IMR-90 (cell line): ENCODE results near the gene PITPNC1. TPM values are rescaled to one million over a fixed set of nuclear protein-coding genes. Genes with fewer than 3 reads are reported as not detected.

Experiments
- ATAC-seq: fragments of 200-7000 bp; cut with Tn5 transposase; 2 replicates; pipeline ENCODE4 v1.9.1; 2020; ENCODE audit warnings: low read depth, mild to moderate bottlenecking, moderate library complexity
- BruUV-seq: library from RNA; stranded (reverse); fragments of 400-500 nt; replicated peaks from 2 replicates; lab custom pipeline; 2021; lab: Mats Ljungman, UMichigan
- CTCF ChIA-PET: fragments of 300-600 bp; formaldehyde crosslinking; extraction: SDS; loops from one replicate; lab custom pipeline; 2021; ENCODE audit warnings: antibody characterized with exemption; lab: Yijun Ruan, JAX
- POLR2A ChIA-PET: fragments of 300-600 bp; sonication (Branson Sonifier 250); formaldehyde crosslinking; loops from one replicate; lab custom pipeline; 2022; ENCODE audit warnings: antibody characterized with exemption; ENCODE audit not compliant: unreplicated experiment; lab: Charles Lee
- DNase-seq: peaks from one replicate; pipeline ENCODE4 v3.0.0; 2013
- H2AFZ ChIP-seq: replicated peaks from 2 replicates; pipeline ENCODE3; 2013; ENCODE audit warnings: low read length, mild to moderate bottlenecking; ENCODE audit not compliant: poor library complexity
- H2AK5ac ChIP-seq: 2 replicates; pipeline ENCODE4 v1.6.1; 2013; ENCODE audit warnings: low read depth, low read length, inconsistent platforms
- H2AK9ac ChIP-seq: replicated peaks from 2 replicates; pipeline ENCODE3; 2013; ENCODE audit warnings: mild to moderate bottlenecking, low read depth, low read length, moderate library complexity; ENCODE audit not compliant: poor library complexity
- H2BK120ac ChIP-seq: 2 replicates; pipeline ENCODE4 v1.6.1; 2013; ENCODE audit warnings: low read depth, low read length, inconsistent platforms
- H2BK15ac ChIP-seq: 3 replicates; pipeline ENCODE4 v1.6.1; 2013; ENCODE audit warnings: low read depth, low read length, inconsistent platforms
- H2BK20ac ChIP-seq: 2 replicates; pipeline ENCODE4 v1.6.1; 2013; ENCODE audit warnings: low read depth, mild to moderate bottlenecking, inconsistent platforms, low read length, moderate library complexity
- H2BK5ac ChIP-seq: 2 replicates; pipeline ENCODE4 v1.6.1; 2013; ENCODE audit warnings: mild to moderate bottlenecking, low read depth, low read length, inconsistent platforms; ENCODE audit not compliant: poor library complexity, severe bottlenecking
- H3K14ac ChIP-seq: replicated peaks from 2 replicates; pipeline ENCODE4 v1.6.1; 2013; ENCODE audit warnings: low read depth, low read length, inconsistent platforms
- H3K18ac ChIP-seq: 2 replicates; pipeline ENCODE4 v1.6.1; 2013; ENCODE audit warnings: low read depth, low read length, control low read depth
- H3K23ac ChIP-seq: 2 replicates; pipeline ENCODE4 v1.6.1; 2013; ENCODE audit warnings: low read depth, low read length, inconsistent platforms
- H3K27ac ChIP-seq: 2 replicates; pipeline ENCODE4 v1.5.1; 2013; ENCODE audit warnings: mild to moderate bottlenecking, control low read depth, low read length; ENCODE audit not compliant: insufficient read depth
- H3K27me3 ChIP-seq: 2 replicates; pipeline ENCODE4 v1.6.1; 2013; ENCODE audit warnings: low read length; ENCODE audit not compliant: control insufficient read depth, insufficient read depth
- H3K36me3 ChIP-seq: 2 replicates; pipeline ENCODE4 v1.6.1; 2013; ENCODE audit warnings: low read length, mixed read lengths; ENCODE audit not compliant: control insufficient read depth, insufficient read depth
- H3K4ac ChIP-seq: 2 replicates; pipeline ENCODE4 v1.6.1; 2013; ENCODE audit warnings: low read depth, low read length, inconsistent platforms
- H3K4me1 ChIP-seq: 2 replicates; pipeline ENCODE4 v1.6.1; 2013; ENCODE audit warnings: low read length, mixed read lengths; ENCODE audit not compliant: control insufficient read depth, insufficient read depth
- H3K4me2 ChIP-seq: 2 replicates; pipeline ENCODE4 v1.6.1; 2013; ENCODE audit warnings: low read depth, mild to moderate bottlenecking, control low read depth, low read length, moderate library complexity
- H3K4me3 ChIP-seq: 2 replicates; pipeline ENCODE4 v1.5.1; 2013; ENCODE audit warnings: low read depth, mild to moderate bottlenecking, control low read depth, low read length, moderate library complexity; ENCODE audit not compliant: insufficient read depth
- H3K56ac ChIP-seq: 2 replicates; pipeline ENCODE4 v1.6.1; 2013; ENCODE audit warnings: low read length, inconsistent platforms; ENCODE audit not compliant: insufficient read depth; ENCODE audit errors: extremely low read depth
- H3K79me1 ChIP-seq, 2 experiments: 2 replicates each; pipeline ENCODE4 v1.6.1; 2013; ENCODE audit warnings: low read length in 2 of 2, inconsistent platforms in 1 of 2, low read depth in 1 of 2
- H3K9ac ChIP-seq: 2 replicates; pipeline ENCODE4 v1.6.1; 2013; ENCODE audit warnings: low read depth, low read length, control low read depth
- H3K9me1 ChIP-seq: 2 replicates; pipeline ENCODE4 v1.6.1; 2013; ENCODE audit warnings: low read length, inconsistent platforms; ENCODE audit not compliant: insufficient read depth
- H3K9me3 ChIP-seq: 2 replicates; pipeline ENCODE4 v1.6.1; 2013; ENCODE audit warnings: low read length; ENCODE audit not compliant: control insufficient read depth, insufficient read depth
- H4K20me1 ChIP-seq: 2 replicates; pipeline ENCODE4 v1.6.1; 2013; ENCODE audit warnings: low read length, inconsistent platforms; ENCODE audit not compliant: insufficient read depth
- H4K5ac ChIP-seq: 2 replicates; pipeline ENCODE4 v1.6.1; 2013; ENCODE audit warnings: mild to moderate bottlenecking, low read depth, low read length, control low read depth
- H4K8ac ChIP-seq, 2 experiments: 2 replicates each; pipeline ENCODE4 v1.6.1; 2013; ENCODE audit warnings: low read depth in 2 of 2, low read length in 2 of 2, control low read depth in 1 of 2, inconsistent platforms in 1 of 2
- H4K91ac ChIP-seq: 2 replicates; pipeline ENCODE4 v1.6.1; 2013; ENCODE audit warnings: low read depth, low read length, inconsistent platforms; ENCODE audit not compliant: insufficient read depth
- BHLHE40 ChIP-seq: fragments of 150-350 bp; IDR thresholded peaks from 2 replicates; pipeline ENCODE4 v1.6.1; 2016; ENCODE audit warnings: mild to moderate bottlenecking, low read depth, low read length
- CHD1 ChIP-seq: IDR thresholded peaks from 2 replicates; pipeline ENCODE4 v1.6.1; 2012; ENCODE audit warnings: low read depth, low read length, improper control_type of control experiment
- CTCF ChIP-seq: conservative IDR thresholded peaks from 2 replicates; pipeline ENCODE4 v1.5.1; 2012; ENCODE audit warnings: mild to moderate bottlenecking, low read depth, low read length, improper control_type of control experiment
- ELK1 ChIP-seq: fragments of 150-350 bp; IDR thresholded peaks from 2 replicates; pipeline ENCODE4 v1.6.1; 2016; ENCODE audit warnings: low read depth, mild to moderate bottlenecking, low read length, moderate library complexity, borderline replicate concordance
- FOS ChIP-seq: fragments of 150-350 bp; IDR thresholded peaks from 2 replicates; pipeline ENCODE4 v1.6.1; 2016; ENCODE audit warnings: low read depth, low read length
- MAFK ChIP-seq: IDR thresholded peaks from 2 replicates; pipeline ENCODE4 v1.6.1; 2012; ENCODE audit warnings: low read depth, low read length, improper control_type of control experiment
- MAZ ChIP-seq: IDR thresholded peaks from 2 replicates; pipeline ENCODE4 v1.6.1; 2012; ENCODE audit warnings: low read depth, mild to moderate bottlenecking, low read length, improper control_type of control experiment, moderate library complexity, borderline replicate concordance
- MXI1 ChIP-seq: IDR thresholded peaks from 2 replicates; pipeline ENCODE4 v1.6.1; 2012; ENCODE audit warnings: low read depth, mild to moderate bottlenecking, low read length, moderate library complexity, borderline replicate concordance
- NFE2L2 ChIP-seq: fragments of 150-350 bp; IDR thresholded peaks from 2 replicates; pipeline ENCODE4 v1.6.1; 2016; ENCODE audit warnings: low read depth, mild to moderate bottlenecking, low read length
- POLR2A ChIP-seq: IDR thresholded peaks from 2 replicates; pipeline ENCODE4 v1.6.1; 2012; ENCODE audit warnings: mild to moderate bottlenecking, low read depth, low read length
- RAD21 ChIP-seq: IDR thresholded peaks from 2 replicates; pipeline ENCODE4 v1.6.1; 2012; ENCODE audit warnings: low read length, improper control_type of control experiment
- RCOR1 ChIP-seq: IDR thresholded peaks from 2 replicates; pipeline ENCODE4 v1.6.1; 2012; ENCODE audit warnings: mild to moderate bottlenecking, low read length, improper control_type of control experiment; ENCODE audit not compliant: insufficient replicate concordance
- RFX5 ChIP-seq: IDR thresholded peaks from 2 replicates; pipeline ENCODE4 v1.8.0; 2012; ENCODE audit warnings: low read depth, mild to moderate bottlenecking, low read length, moderate library complexity
- SMC3 ChIP-seq: fragments of 150-350 bp; IDR thresholded peaks from 2 replicates; pipeline ENCODE4 v1.6.1; 2016; ENCODE audit warnings: low read depth, mild to moderate bottlenecking, antibody characterized with exemption, low read length, moderate library complexity
- USF2 ChIP-seq: fragments of 150-350 bp; IDR thresholded peaks from 2 replicates; pipeline ENCODE4 v1.6.1; 2017; ENCODE audit warnings: mild to moderate bottlenecking, antibody characterized with exemption, low read length, low read depth
- WGBS, 2 experiments: methylation state at CpG; one replicate each; pipeline versions ENCODE4 v1.1.5 to v1.1.7; 2013; ENCODE audit warnings: missing lambda C conversion rate in 2 of 2; ENCODE audit not compliant: insufficient read length in 1 of 2; ENCODE audit errors: extremely low coverage in 2 of 2; 5-methylcytosine and 5-hydroxymethylcytosine counted together
- dilution Hi-C: fragments of 300-500 bp; cut with HindIII; formaldehyde crosslinking; loops from one replicate; pipeline ENCODE4 v1.14.3; 2018; ENCODE audit warnings: low sequenced_read_pairs; ENCODE audit not compliant: unreplicated experiment
- in situ Hi-C: fragments of 300-500 bp; cut with MboI; formaldehyde crosslinking; loops from 3 replicates; pipeline ENCODE4 v1.14.3; 2019; ENCODE audit warnings: low sequenced_read_pairs, inconsistent platforms, mixed read lengths
- intact Hi-C: fragments of 100-400 bp; cut with micrococcal nuclease; formaldehyde crosslinking; loops from 2 replicates; pipeline ENCODE4 v1.10.0; 2022
- polyA plus RNA-seq, 3 experiments: library from polyadenylated mRNA; depleted of rRNA; stranded (reverse); fragments of >200 nt; gene quantifications; 2 replicates each; pipeline ENCODE4 v1.2.3, GENCODE V29; 2012; ENCODE audit warnings: low replicate concordance in 1 of 3
- total RNA-seq: library from RNA; depleted of rRNA; stranded (reverse); fragments of >200 nt; gene quantifications from 2 replicates; pipeline ENCODE4 v1.2.3, GENCODE V29; 2012

The PITPNC1 gene
- total and polyA plus RNA-seq, 2 of the 4 experiments (the other 2 are of a cell fraction): 4.1 TPM

DNA sequence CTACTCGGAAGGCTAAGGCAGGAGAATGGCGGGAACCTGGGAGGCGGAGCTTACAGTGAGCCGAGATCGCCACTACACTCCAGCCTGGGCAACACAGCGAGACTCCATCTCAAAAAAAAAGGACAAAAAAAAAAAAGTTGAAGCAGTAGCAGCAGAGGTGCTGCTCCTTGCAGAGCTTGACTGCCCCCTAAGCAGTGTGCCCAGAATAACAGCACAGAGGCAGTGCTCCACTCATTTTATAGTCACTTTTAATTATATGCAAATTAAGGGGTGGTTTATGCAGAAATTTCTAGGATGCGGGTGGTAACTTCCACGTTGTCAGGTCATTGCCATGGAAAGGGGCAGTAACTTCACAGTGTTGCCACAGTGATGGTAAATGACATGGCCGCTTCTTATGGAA lies 286.4 kb downstream of the PITPNC1 start:
- Histone ChIP-seq H4K20me1 (no peaks in the 10 kb centered on the region), H3K9ac (no peak overlapping the region), H3K4ac (no peak overlapping the region), H2AFZ (no peak overlapping the region), H2AK9ac (no peak overlapping the region), H2BK20ac (no peak overlapping the region), H2BK15ac (no peak overlapping the region), H2BK5ac (no peak overlapping the region), H4K91ac (no peak overlapping the region), H3K27ac (no peak overlapping the region), H2BK120ac (no peak overlapping the region), H3K9me1 (no peaks in the 10 kb centered on the region), H3K4me1 (no peaks in the 10 kb centered on the region), H3K79me1 (no peaks in the 10 kb centered on the region), H3K4me2 (no peak overlapping the region), H3K56ac (no peak overlapping the region), H3K4me3 (no peak overlapping the region), H3K36me3 (no peaks in the 10 kb centered on the region), H3K9me3 (no peaks in the 10 kb centered on the region), H3K23ac (no peak overlapping the region), H2AK5ac (no peak overlapping the region), H3K18ac (no peak overlapping the region), H4K8ac (no peak overlapping the region), H3K14ac (no peak overlapping the region), H4K5ac (no peak overlapping the region), H3K27me3 (no peaks in the 10 kb centered on the region)
- DNase-seq (no peak), ATAC-seq (no peak)
- CTCF ChIA-PET: interaction anchor here (0.6 kb wide), 1 partner anchor 21 kb away, joined by 3 read pairs; no protein-coding TSS in a partner anchor
- in situ Hi-C loops: no loop called here
- dilution Hi-C loops: no loop called here
- POLR2A ChIA-PET: no interaction called here
- BruUV-seq: no TSS peak
- TF ChIP-seq NFE2L2: no peak
- TF ChIP-seq RAD21: no peak
- TF ChIP-seq CTCF: no peak
- TF ChIP-seq RFX5: no peak
- no peak for TF ChIP-seq FOS
- no peak for TF ChIP-seq CHD1
- no peak for TF ChIP-seq POLR2A
- TF ChIP-seq BHLHE40: no peak
- no peak for TF ChIP-seq RCOR1
- no peak for TF ChIP-seq ELK1
- TF ChIP-seq MAFK: no peak
- TF ChIP-seq MAZ: no peak
- no peak for TF ChIP-seq USF2
- no peak for TF ChIP-seq SMC3
- no peak for TF ChIP-seq MXI1
- WGBS, 2 experiments: no CpG with 5 or more reads among the region's 9 CpGs
- intact Hi-C loops: no loop called here
